Fibroblast of skin of left biceps (primary cell): ENCODE data around the gene TRAIP.
"Not testable (repeated sequence)": the region's sequence is repeated elsewhere in the genome, so short reads cannot be mapped to it uniquely, and the experiment has no call there.

Source experiments
- DNase-seq, 2 experiments: peaks; one replicate each; pipeline ENCODE4 v3.0.0-alpha.2; 2013; ENCODE audit warnings: low read depth in 2 of 2

TRAIP gene

GRCh38 chr3:49792371-49793150 lies 63.8 kb downstream of the TRAIP start:
- no peak for DNase-seq

- no peak for DNase-seq
These were observed 64.8 kb downstream of the TRAIP start for GRCh38 chr3:49791571-49791970.

- no peak for DNase-seq
These were observed 65.5 kb downstream of the TRAIP start for GRCh38 chr3:49790626-49791411.

- DNase-seq, result no peak
These were observed 68.3 kb downstream of the TRAIP start for GRCh38 chr3:49788056-49788455.

GRCh38 chr3:49787536-49787935 lies 68.8 kb downstream of the TRAIP start:
- DNase-seq, result no peak

GRCh38 chr3:49787182-49787464 lies 69.2 kb downstream of the TRAIP start:
- no peak for DNase-seq

GRCh38 chr3:49786357-49787181 lies 69.8 kb downstream of the TRAIP start, which contains the start of gene IP6K1:
TSS of gene IP6K1 (minus strand) at chr3:49786542. CDS start at chr3:49748040, 38,502 bp downstream.
- peak; percentile 99 for DNase-seq

- DNase-seq, result no peak
These were observed 70.6 kb downstream of the TRAIP start for GRCh38 chr3:49785565-49786356.

GRCh38 chr3:49782277-49782676 lies 74.1 kb downstream of the TRAIP start:
- not testable (repeated sequence) for DNase-seq

GRCh38 chr3:49781415-49782199 lies 74.8 kb downstream of the TRAIP start:
- no peak for DNase-seq

GRCh38 chr3:49780975-49781365 lies 75.4 kb downstream of the TRAIP start:
- not testable (repeated sequence) for DNase-seq

- DNase-seq, result no peak
These were observed 76.0 kb downstream of the TRAIP start for GRCh38 chr3:49780080-49780974.

GRCh38 chr3:49779358-49780079 lies 76.8 kb downstream of the TRAIP start:
- no peak for DNase-seq
